GM21723 (cell line): ENCODE measurements around the gene KCP.
"Not testable (repeated sequence)": the region's sequence is repeated elsewhere in the genome, so short reads cannot be mapped to it uniquely, and the experiment has no call there.

Experiments used
- ATAC-seq: cut with Tn5 transposase; IDR thresholded peaks from one replicate; pipeline ENCODE4 v1.9.1; 2021; ENCODE audit warnings: mild to moderate bottlenecking, moderate library complexity; ENCODE audit not compliant: unreplicated experiment

KCP gene

GRCh38 chr7:128922496-128923410, 12.2 kb upstream of the KCP start:
- no peak for ATAC-seq

GRCh38 chr7:128921866-128922440, 11.4 kb upstream of the KCP start:
- ATAC-seq, result no peak

DNA sequence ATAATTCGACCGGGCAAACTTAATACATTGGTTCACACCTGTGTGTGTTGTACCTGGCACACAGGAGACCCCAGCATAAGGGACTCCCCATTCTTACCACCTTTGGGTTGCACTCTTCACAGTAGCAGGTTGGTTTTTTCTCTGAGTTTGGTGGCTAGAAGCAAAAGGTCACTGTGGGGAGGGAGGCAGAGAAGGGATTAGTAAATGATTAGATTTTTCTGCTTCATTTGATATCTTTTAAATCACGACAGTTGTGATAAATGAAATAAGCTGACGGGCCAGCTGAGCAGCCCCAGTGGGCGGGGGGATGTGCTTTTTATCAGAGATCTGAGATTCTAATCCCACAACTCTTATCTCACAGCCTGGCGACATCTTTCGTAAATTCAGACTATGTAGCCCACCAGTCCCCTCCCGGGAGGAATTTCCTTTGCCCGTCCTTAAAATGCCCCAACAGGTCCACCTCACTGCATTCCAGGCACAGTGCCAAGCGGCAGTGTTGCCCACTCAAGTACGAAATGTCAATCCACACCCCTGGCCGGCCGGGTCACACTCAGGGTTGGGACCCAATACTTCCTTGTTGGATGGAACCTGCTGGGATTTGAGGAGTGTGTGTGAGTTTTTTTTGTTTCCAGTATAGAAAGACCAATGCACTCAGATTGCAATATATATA, 10.5 kb upstream of the KCP start:
- ATAC-seq, result no peak

- ATAC-seq, result no peak
Measured at GRCh38 chr7:128919881-128920799, 9.6 kb upstream of the KCP start.

DNA sequence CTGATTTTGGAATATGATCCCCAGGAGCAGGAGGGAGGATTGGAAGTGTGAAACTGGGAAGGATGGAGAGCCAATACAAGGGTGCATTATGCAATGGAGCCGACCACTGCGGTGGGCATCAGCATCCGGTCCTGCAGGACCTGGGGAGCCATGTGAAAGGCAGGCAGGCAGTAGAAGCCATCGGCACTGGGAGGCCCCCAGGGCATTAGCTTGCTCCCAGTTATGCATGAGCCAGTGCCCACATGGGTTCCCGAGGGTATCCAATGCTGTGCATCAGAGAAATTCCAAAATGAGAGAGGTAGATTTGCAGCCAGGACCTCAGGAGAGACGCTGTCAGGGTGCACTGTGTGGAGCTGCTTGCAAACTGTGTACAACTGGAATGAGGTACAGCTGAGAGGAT, 8.7 kb upstream of the KCP start:
- ATAC-seq, result no peak

DNA sequence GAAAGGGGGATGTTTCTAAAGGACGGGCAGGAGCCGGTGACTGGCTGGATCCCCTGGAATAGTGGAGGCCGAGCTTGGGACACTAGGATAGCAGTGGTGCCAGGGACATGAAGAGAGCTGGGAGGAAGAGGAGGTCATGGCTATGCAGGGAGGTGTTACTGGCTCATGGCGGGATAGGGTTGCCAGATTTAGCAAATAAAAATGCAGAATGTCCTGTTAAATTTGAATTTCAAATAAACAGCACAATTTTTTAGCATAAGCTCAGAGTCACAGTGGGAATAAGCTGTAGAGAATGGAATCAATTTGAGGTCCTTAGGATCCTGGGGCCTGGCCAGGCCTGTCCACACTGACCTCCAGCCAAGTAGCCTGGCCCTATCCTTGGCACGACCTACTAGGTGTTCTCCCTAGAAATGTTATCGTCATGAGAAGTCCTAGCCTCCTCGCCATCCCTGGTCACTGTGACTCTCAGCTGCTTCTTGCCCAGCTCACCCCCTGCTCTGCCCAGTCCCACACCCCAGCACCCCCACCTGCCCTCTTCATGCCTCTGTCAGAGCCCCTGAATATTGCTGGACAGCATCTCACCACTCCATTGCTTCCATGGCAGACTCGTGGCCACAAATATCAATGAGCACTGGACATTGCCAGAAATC, 7.6 kb upstream of the KCP start:
- ATAC-seq, result no peak

- no peak for ATAC-seq
Measured at GRCh38 chr7:128917122-128917521, 6.6 kb upstream of the KCP start.

DNA sequence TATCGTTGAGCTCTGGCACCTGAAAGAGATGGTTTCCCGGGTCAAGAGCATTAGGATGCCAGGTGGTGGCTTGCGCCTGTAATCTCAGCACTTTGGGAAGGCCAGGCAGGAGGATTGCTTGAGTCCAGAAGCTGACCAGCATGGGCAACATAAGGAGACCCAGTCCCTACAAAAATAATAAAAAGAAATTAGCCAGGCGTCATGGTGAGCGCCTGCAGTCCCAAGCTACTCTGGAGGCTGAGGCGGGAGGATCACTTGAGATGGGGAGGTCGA, 6.1 kb upstream of the KCP start:
- no peak for ATAC-seq

GRCh38 chr7:128915841-128916642, 5.5 kb upstream of the KCP start:
- ATAC-seq, result no peak

DNA sequence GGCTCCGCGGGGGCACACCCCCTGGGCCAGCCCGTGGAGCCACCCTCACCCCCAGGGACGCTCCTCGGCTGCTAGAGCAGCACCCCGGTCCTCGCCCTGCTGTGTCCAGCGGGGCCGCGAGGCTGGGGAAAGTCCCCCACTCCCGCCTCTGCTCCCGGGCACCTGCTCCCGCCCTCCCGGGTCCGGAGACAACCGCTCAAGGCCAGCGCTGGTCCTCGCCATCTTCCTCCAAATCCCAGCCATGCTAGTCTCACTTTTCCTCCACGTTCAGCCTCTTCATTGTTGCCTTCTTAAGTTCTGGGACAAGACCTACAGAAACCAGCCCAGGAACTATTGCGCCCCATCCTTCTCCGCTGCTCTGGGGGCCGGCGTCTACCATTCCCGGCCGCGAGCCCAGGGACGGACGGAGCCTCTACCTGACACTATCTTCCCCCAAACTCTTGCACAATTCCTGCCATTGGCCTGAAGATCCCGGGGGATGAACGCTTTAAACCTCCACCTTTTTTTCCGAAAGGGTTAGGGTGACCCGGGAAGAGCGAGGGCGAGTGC, 4.8 kb upstream of the KCP start:
- no peak for ATAC-seq

DNA sequence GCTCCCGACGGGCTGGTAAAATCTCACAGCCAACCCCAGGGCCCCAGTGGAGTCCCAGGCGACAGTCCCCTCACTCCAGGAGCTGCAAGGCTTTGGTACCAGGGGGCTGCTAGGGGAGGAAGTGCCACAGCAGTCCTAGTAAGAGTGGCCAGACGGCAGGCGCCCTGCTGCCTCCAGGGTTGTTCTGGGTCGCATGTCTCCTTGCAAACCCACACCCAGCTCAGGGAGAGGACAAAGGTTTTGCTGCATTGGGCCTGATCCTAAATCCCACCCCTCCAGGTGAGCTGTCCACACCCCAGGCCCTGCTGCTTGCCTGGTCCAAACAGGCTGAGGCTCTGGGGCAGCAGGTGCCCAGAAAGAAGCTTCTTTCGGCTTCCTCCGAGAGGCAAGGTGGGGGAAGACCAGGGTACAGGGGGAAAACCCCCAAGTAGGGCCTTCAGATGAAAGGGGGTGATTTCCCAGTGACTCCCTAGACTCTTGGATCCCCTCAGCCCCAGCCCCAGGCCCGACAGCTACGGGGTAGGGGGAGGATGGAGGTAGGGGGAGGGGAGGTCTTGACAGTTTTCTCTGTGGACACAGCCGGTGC, 4.2 kb upstream of the KCP start:
- ATAC-seq, result no peak

GRCh38 chr7:128913870-128914565, 3.5 kb upstream of the KCP start:
- ATAC-seq, result no peak

GRCh38 chr7:128912709-128913495, 2.4 kb upstream of the KCP start:
- ATAC-seq, result not testable (repeated sequence)

- ATAC-seq, result no peak
Measured at GRCh38 chr7:128912281-128912680, 1.8 kb upstream of the KCP start.

DNA sequence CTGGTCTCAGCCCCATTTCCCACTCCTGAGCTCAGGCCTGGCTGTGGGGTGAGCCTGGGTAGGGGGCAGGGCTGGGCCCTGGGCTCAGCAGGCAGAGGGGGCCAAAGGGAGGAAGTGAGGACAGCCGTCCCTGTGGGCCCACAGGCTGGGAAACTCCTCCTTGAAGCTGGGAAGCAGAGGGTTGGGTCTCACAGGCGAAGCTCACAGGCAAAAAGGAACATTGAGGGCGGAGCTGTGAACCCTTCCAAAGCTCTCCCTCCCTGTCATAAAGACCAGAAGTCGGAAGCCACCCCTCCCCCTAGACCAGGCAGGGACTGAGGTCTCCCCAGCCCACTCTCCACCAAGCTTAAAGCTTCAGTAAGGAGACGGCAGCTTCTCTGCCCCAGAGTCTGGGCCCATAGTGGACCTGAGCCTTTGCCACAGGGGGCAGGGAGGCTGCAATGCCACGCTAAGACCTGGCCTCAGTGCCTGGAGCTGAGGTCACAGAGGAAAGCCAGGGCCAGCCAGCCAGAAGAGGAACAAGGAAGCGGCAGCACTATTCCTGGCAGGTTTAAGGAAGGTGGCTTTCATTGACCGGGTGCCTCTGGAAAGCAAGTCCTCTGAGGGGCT, 1.0 kb upstream of the KCP start:
- ATAC-seq, result no peak

DNA sequence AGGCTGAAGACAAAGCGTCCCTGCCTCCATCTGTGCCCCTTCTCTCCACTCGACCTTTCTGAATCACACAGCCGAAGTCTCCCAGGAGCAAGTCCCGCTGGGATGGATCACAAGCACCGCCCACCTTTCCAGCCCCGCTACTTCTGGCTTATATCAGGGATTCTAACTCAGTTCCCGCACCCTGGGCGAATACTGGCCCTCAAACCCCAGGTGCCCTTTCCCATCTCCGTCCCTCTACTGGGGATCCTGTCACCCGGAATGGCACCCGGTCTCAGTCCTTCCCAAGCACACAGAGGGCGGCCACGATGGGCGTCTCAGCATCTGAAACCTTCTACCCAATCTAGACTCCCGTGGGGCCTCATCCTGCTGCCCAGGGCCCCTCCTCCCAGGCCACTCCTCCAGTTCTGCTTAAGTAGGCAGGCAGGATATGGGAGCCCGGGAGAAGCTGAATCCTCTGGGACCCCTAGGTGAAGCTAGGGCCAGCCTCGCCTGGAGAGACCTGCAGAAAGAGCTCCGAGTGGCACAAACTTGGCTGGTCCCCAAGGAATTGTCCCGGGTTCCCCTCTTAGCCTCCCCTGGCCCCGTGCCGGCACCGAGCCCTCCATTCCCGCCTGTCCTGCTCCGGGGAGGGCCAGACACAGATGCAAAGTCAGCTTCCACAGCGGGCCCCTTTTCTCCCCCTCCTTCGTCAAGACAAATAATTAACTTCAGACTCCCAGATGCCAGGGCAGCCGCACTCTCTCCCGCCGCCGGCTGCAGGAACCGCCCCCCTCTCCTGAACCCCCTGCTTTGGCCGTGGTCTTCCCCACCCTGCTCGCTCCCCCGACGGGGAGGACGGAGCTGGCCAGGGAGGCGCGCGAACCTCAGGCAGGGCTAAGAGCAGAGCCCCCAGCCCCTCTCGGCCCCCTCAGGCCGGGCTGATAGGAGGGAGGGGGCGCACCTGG, 612 bp downstream of the KCP start:
- ATAC-seq, result no peak
